ENCODE data around the gene GNAQ.

- TF ChIP-seq CTCF (conservative IDR thresholded peaks at IDR 0.05 in 1 of 2, IDR thresholded peaks at IDR 0.05 in 1 of 2; ENCODE audit: low read depth in 1 of 2, low read length in 2 of 2) = no peak
- no peak for TF ChIP-seq EZH2 (IDR thresholded peaks at IDR 0.05; ENCODE audit: low read length, missing control alignments)
Measured at GRCh38 chr9:77927265-77927664, 104.3 kb downstream of the GNAQ start.

All from fibroblast of lung (primary cell).